Common myeloid progenitor, CD34-positive (primary cell): ENCODE data around the gene RAB27B.
"Not testable (repeated sequence)": the region's sequence is repeated elsewhere in the genome, so short reads cannot be mapped to it uniquely, and the experiment has no call there.

Experiments used
- CTCF ChIA-PET: fragments of 350-600 bp; sonication (Branson Sonifier 250); formaldehyde crosslinking; loops from one replicate; lab custom pipeline; 2021; ENCODE audit warnings: antibody characterized with exemption; lab: Charles Lee
- POLR2A ChIA-PET: fragments of 350-600 bp; sonication (Branson Sonifier 250); formaldehyde crosslinking; loops from one replicate; lab custom pipeline; 2021; ENCODE audit warnings: antibody characterized with exemption; lab: Charles Lee
- DNase-seq, 3 donors: peaks; one replicate each; pipeline versions ENCODE4 v3.0.0 to v3.0.0-alpha.2; 2013
- H3K27ac ChIP-seq, 2 experiments: 1 replicate in 1 of 2; 2 replicates in 1 of 2; pipeline ENCODE4 v1.7.0; 2013; ENCODE audit warnings: inconsistent platforms in 2 of 2, low read length in 2 of 2, mild to moderate bottlenecking in 2 of 2, low read depth in 1 of 2, moderate library complexity in 1 of 2; ENCODE audit not compliant: severe bottlenecking in 2 of 2, insufficient read depth in 1 of 2, poor library complexity in 1 of 2
- H3K27me3 ChIP-seq, 5 experiments: replicated peaks in 2 of 5; 1 replicate in 3 of 5; 2 replicates in 2 of 5; pipeline versions ENCODE4 v1.6.1 to v1.7.0; 2013; ENCODE audit warnings: low read length in 4 of 5, mild to moderate bottlenecking in 2 of 5, moderate library complexity in 2 of 5, inconsistent platforms in 1 of 5; ENCODE audit not compliant: insufficient read depth in 5 of 5, control insufficient read depth in 4 of 5
- H3K36me3 ChIP-seq, 4 experiments: 1 replicate in 2 of 4; 2 replicates in 2 of 4; pipeline versions ENCODE4 v1.6.1 to v1.7.0; 2013; ENCODE audit warnings: low read length in 3 of 4, control low read depth in 1 of 4, mild to moderate bottlenecking in 1 of 4; ENCODE audit not compliant: control insufficient read depth in 4 of 4, insufficient read depth in 4 of 4
- H3K4me1 ChIP-seq, 4 experiments: 1 replicate in 3 of 4; 2 replicates in 1 of 4; pipeline versions ENCODE4 v1.6.1 to v1.7.1; 2013; ENCODE audit warnings: low read length in 3 of 4, mild to moderate bottlenecking in 3 of 4, control low read depth in 1 of 4, inconsistent platforms in 1 of 4, moderate library complexity in 1 of 4; ENCODE audit not compliant: control insufficient read depth in 4 of 4, insufficient read depth in 4 of 4; ENCODE audit errors: control extremely low read depth in 1 of 4
- H3K4me3 ChIP-seq, 7 experiments: 1 replicate in 4 of 7; 2 replicates in 3 of 7; pipeline versions ENCODE4 v1.5.1 to v1.7.0; 2013; ENCODE audit warnings: mild to moderate bottlenecking in 7 of 7, low read length in 6 of 7, moderate library complexity in 6 of 7, inconsistent platforms in 2 of 7, low read depth in 2 of 7, control low read depth in 1 of 7; ENCODE audit not compliant: insufficient read depth in 4 of 7, control insufficient read depth in 1 of 7; ENCODE audit errors: extremely low read depth in 1 of 7
- H3K9me3 ChIP-seq, 5 experiments: 1 replicate in 4 of 5; 2 replicates in 1 of 5; pipeline versions ENCODE4 v1.6.1 to v1.7.1; 2013; ENCODE audit warnings: low read length in 4 of 5, mild to moderate bottlenecking in 2 of 5, inconsistent platforms in 1 of 5, low read depth in 1 of 5, moderate library complexity in 1 of 5; ENCODE audit not compliant: control insufficient read depth in 4 of 5, insufficient read depth in 2 of 5; ENCODE audit errors: control extremely low read depth in 1 of 5
- WGBS: methylation state at CpG from one replicate; pipeline ENCODE4 v1.1.5; 2013; ENCODE audit not compliant: insufficient coverage; 5-methylcytosine and 5-hydroxymethylcytosine counted together

RAB27B gene

DNA sequence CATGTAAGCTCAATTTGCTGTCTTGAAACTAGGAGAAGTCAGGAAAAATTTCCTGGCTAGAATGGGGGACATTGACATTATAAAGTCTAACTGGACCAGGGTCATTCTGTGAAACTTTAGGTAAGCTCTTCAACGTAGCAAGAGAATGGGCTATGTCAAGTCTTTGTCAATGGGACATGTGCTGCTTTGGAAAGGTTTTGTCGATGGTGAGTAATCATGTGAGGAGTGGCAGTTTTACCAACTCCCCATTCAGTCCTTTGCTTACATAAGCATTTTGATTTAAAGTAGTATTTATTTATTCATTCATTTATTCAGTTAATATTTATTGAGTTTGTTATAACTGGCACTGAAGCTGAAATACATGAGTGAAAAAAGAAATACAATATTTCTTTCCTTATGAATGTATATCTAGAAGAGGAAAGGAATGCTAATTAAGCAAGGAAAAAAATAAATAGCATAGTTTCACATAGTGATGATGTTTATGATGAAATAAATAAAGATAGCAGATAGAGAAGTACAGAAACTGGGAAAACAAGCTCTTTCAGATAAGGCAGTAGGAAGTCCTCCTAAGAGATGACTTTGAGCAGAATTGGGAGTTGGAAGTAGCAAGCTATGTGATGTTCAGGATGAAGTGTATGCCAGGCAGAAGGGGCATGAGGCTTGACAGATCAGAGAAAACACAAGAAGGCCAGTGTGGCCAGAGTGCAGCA lies 25.4 kb upstream of the RAB27B start:
- Histone ChIP-seq H3K9me3 (no peaks in the 10 kb centered on the region), H3K36me3 (no peaks in the 10 kb centered on the region), H3K4me3 (no peak overlapping the region), H3K4me1 (peaks cover 3 to 29% (median 18%) of the 10 kb centered on the region in 4 experiments), H3K27ac (no peak overlapping the region), H3K27me3 (no peaks in the 10 kb centered on the region)
- CTCF ChIA-PET: no interaction called here
- WGBS: no CpG with 5 or more reads among the region's 2 CpGs
- POLR2A ChIA-PET: no interaction called here
- DNase-seq: no peak

DNA sequence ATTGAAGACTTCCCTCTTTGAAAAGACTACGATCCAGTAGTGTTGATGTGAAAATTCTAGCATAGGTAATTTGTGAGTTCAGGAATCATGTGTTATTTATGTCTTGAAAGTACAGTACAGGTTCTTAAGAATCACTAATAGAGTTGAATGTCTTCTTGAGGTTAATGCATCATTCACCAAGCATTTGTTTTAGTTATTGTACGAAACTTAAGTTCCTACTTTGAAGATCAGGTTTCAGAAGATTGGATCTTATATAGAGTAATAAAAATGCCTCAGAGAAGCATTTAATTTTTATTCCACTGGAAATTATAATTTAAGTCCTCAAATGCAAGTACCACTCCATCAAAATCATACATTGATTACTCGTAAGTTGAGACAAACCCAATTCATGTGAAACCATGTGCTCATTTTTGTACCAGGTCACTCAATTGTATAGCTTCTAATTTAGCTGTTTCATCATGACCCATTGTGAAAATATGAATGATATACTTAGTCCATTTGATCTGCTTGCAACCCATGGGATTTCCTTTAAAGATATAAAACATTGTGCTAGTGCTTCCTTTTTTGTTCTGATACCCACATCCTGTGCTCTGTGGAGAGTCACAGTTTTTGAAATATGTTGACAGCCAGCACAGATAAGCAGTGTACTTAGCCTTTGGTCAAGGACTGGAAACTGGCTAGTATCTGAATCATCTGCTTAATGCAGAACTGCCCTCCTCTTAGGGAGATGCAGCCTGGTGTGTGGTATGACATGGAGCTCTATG lies 22.5 kb upstream of the RAB27B start:
- ChIA-PET POLR2A (interaction anchor here (0.7 kb wide), 1 partner anchor 11 kb away, joined by 3 read pairs; no protein-coding TSS in a partner anchor), CTCF (no interaction called here)
- no peaks in the 10 kb centered on the region for H3K36me3 ChIP-seq
- H3K27ac ChIP-seq: no peak overlapping the region
- DNase-seq: peak; percentile 72 to 93 (median 88)
- H3K4me3 ChIP-seq: no peak overlapping the region
- H3K27me3 ChIP-seq: no peaks in the 10 kb centered on the region
- WGBS: no CpG with 5 or more reads among the region's 3 CpGs
- peaks cover 3 to 29% (median 18%) of the 10 kb centered on the region in 4 experiments for H3K4me1 ChIP-seq
- no peaks in the 10 kb centered on the region for H3K9me3 ChIP-seq

DNA sequence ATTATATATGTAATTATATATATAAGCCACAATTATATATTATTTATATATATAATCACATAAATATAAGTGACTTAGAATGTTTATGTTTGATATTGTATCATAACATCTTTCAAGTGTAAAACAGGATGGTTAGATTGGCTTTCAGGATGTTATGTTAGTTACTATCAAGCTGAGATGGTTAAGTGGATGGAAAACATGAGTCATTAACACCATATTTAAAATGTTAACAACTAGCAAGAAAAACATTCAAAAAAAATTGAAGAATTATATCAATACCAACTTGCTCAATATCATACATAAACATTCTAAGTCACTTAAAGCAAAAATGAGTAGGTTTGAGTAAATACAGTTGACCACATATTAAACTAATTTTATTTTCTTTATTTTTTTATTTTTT lies 21.8 kb upstream of the RAB27B start:
- ChIA-PET POLR2A (no interaction called here), CTCF (interaction anchor here (0.6 kb wide), 1 partner anchor 21 kb away, joined by 3 read pairs; no protein-coding TSS in a partner anchor)
- Histone ChIP-seq H3K4me1 (peaks cover 3 to 29% (median 18%) of the 10 kb centered on the region in 4 experiments), H3K4me3 (no peak overlapping the region), H3K27ac (no peak overlapping the region), H3K27me3 (no peaks in the 10 kb centered on the region), H3K36me3 (no peaks in the 10 kb centered on the region), H3K9me3 (no peaks in the 10 kb centered on the region)
- DNase-seq: peak; percentile 34 to 86 (median 80)

DNA sequence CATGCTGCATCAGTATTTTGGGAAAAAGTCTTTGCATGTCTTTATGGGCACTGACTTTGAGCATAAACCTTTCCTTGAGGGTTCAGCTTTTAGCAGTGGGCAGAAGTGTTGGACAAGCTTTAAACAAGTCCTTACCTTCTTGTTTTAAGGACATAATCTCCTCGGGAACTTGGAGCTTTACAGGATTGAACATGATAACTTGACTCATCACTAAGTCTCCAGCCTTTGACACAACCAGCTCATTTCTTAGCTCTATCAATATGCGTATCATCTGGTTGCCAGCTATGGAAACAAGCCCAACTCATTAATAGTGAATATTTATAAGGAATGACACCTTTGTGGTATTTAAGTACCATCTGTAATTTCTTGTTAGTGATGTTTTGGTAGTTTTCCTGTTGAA lies 21.0 kb upstream of the RAB27B start:
- Histone ChIP-seq H3K27ac (no peak overlapping the region), H3K36me3 (no peaks in the 10 kb centered on the region), H3K4me3 (no peak overlapping the region), H3K9me3 (no peaks in the 10 kb centered on the region), H3K27me3 (no peaks in the 10 kb centered on the region), H3K4me1 (peaks cover 3 to 32% (median 19%) of the 10 kb centered on the region in 4 experiments)
- ChIA-PET POLR2A (no interaction called here), CTCF (interaction anchor here (0.7 kb wide), 1 partner anchor 15 kb away, joined by 3 read pairs; no protein-coding TSS in a partner anchor)
- WGBS: no CpG with 5 or more reads among the region's 2 CpGs
- no peak for DNase-seq

- H3K4me3 ChIP-seq, H3K27ac ChIP-seq, H3K9me3 ChIP-seq, DNase-seq, H3K36me3 ChIP-seq, POLR2A ChIA-PET, H3K27me3 ChIP-seq: not testable (repeated sequence)
- H3K4me1 ChIP-seq: peaks cover 5 to 31% (median 14%) of the 10 kb centered on the region in 4 experiments
- WGBS: 100% methylated on average over 1 of the region's 5 CpGs
- CTCF ChIA-PET: interaction anchor here (1.3 kb wide), 1 partner anchor 11 kb away, joined by 7 read pairs; no protein-coding TSS in a partner anchor
Measured at GRCh38 chr18:54810662-54811061, 17.6 kb upstream of the RAB27B start.

- Histone ChIP-seq H3K36me3 (no peaks in the 10 kb centered on the region), H3K4me1 (peaks cover 0 to 18% (median 7%) of the 10 kb centered on the region in 4 experiments), H3K4me3 (no peak overlapping the region), H3K27ac (no peak overlapping the region), H3K27me3 (no peaks in the 10 kb centered on the region), H3K9me3 (no peaks in the 10 kb centered on the region)
- WGBS: no CpG with 5 or more reads among the region's 2 CpGs
- peak; percentile 39 to 91 (median 90) for DNase-seq
- POLR2A ChIA-PET: no interaction called here
- CTCF ChIA-PET: no interaction called here
Measured at GRCh38 chr18:54812885-54813284, 15.4 kb upstream of the RAB27B start.

GRCh38 chr18:54813305-54813704 lies 15.0 kb upstream of the RAB27B start:
- H3K36me3 ChIP-seq: no peaks in the 10 kb centered on the region
- no peaks in the 10 kb centered on the region for H3K9me3 ChIP-seq
- WGBS: 100% methylated on average over 1 of the region's 1 CpG
- ChIA-PET POLR2A (no interaction called here), CTCF (no interaction called here)
- H3K27me3 ChIP-seq: no peaks in the 10 kb centered on the region
- DNase-seq: no peak
- peaks cover 0 to 18% (median 7%) of the 10 kb centered on the region in 4 experiments for H3K4me1 ChIP-seq
- no peak overlapping the region for H3K4me3 ChIP-seq
- H3K27ac ChIP-seq: no peak overlapping the region
